ENCODE data around the gene COPS2. TPM values are rescaled to one million over a fixed set of nuclear protein-coding genes. Genes with fewer than 3 reads are reported as not detected.

COPS2 gene
- total and polyA plus RNA-seq, 2 donors (not counting 1 experiment from before 2014, with no cell fraction given): 13.8 to 47.8 TPM

- no peaks in the 10 kb centered on the region for H3K9me3 Mint-ChIP-seq (ENCODE audit: insufficient read depth)
Observed at GRCh38 chr15:49174902-49175301, 19.5 kb upstream of the COPS2 start.

DNA sequence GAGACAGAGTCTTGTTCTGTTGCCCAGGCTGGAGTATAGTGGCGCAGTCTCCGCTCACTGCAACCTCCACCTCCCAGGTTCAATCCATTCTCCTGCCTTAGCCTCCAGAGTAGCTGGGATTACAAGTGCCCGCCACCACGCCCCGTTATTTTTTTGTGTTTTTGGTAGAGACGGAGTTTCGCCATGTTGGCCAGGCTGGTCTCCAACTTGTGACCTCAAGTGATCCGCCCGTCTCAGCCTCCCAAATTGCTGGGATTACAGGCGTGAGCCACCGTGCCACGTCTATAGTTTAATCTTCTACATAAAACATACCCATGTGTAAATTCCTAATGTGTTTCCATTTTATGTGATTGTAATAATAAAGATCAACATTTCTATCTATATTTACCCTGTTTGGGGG, 16.4 kb upstream of the COPS2 start:
- no peak overlapping the region for H3K4me3 ChIP-seq (ENCODE audit: control extremely low read depth in 1 of 5, extremely low read depth in 1 of 5, insufficient read depth in 1 of 5, low read depth in 2 of 5, low read length in 4 of 5)
- WGBS (ENCODE audit: insufficient coverage): 92% methylated on average over 4 of the region's 12 CpGs
- ChIA-PET POLR2A (no interaction called here), CTCF (no interaction called here)
- no peak for DNase-seq
- peaks cover 34% of the 10 kb centered on the region for H3K4me1 Mint-ChIP-seq
- no peak overlapping the region for H2AFZ ChIP-seq (ENCODE audit: insufficient read depth, low read depth, low read length, poor library complexity, severe bottlenecking)
- H4K20me1 ChIP-seq (ENCODE audit: control insufficient read depth, insufficient read depth, low read length, poor library complexity, severe bottlenecking): no peaks in the 10 kb centered on the region
- H3K36me3 ChIP-seq (replicated peaks in 1 of 2; ENCODE audit: control extremely low read depth in 1 of 2, control insufficient read depth in 1 of 2, extremely low read depth in 1 of 2, insufficient read depth in 2 of 2, low read length in 1 of 2): no peaks in the 10 kb centered on the region
- no peaks in the 10 kb centered on the region for H3K27me3 Mint-ChIP-seq
- intact Hi-C loops (cut with micrococcal nuclease): no loop called here
- TF ChIP-seq CTCF (IDR thresholded peaks at IDR 0.05): no peak
- no peak for TF ChIP-seq EZH2 (IDR thresholded peaks at IDR 0.05; ENCODE audit: borderline replicate concordance, insufficient read depth, low read depth, low read length, poor library complexity, severe bottlenecking)
- H3K27ac ChIP-seq (ENCODE audit: low read length in 2 of 2): no peak overlapping the region
- no peak overlapping the region for H3K27ac Mint-ChIP-seq
- no peak overlapping the region for H3K4me3 Mint-ChIP-seq
- no peaks in the 10 kb centered on the region for H3K9me3 Mint-ChIP-seq (ENCODE audit: insufficient read depth)
- H3K4me2 ChIP-seq (replicated peaks; ENCODE audit: low read depth, low read length, poor library complexity, severe bottlenecking): no peak overlapping the region
- H3K27me3 ChIP-seq (replicated peaks in 1 of 4; ENCODE audit: control extremely low read depth in 1 of 4, control insufficient read depth in 3 of 4, insufficient read depth in 4 of 4, low read length in 3 of 4): no peaks in the 10 kb centered on the region
- no peak overlapping the region for H3K9ac ChIP-seq (ENCODE audit: low read length)
- no peak for ATAC-seq (ENCODE audit: low read depth)
- no peaks in the 10 kb centered on the region for H3K9me3 ChIP-seq (ENCODE audit: control extremely low read depth in 1 of 3, control insufficient read depth in 2 of 3, insufficient read depth in 1 of 3, low read length in 2 of 3)
- peaks cover 32% of the 10 kb centered on the region for H3K79me2 ChIP-seq (ENCODE audit: control insufficient read depth, insufficient read depth, low read length)
- peaks cover 9 to 10% of the 10 kb centered on the region in 2 donors for H3K4me1 ChIP-seq (ENCODE audit: control insufficient read depth in 2 of 2, insufficient read depth in 2 of 2, low read length in 2 of 2)

More at GRCh38 chr15:49174902-49175301, 19.5 kb upstream of the COPS2 start:
- ChIA-PET POLR2A (no interaction called here), CTCF (no interaction called here)
- intact Hi-C loops (cut with micrococcal nuclease): no loop called here
- Mint-ChIP-seq H3K27ac (no peak overlapping the region), H3K4me1 (peaks cover 29% of the 10 kb centered on the region), H3K4me3 (no peak overlapping the region), H3K27me3 (no peaks in the 10 kb centered on the region)
- H3K4me3 ChIP-seq (ENCODE audit: control extremely low read depth in 1 of 5, extremely low read depth in 1 of 5, insufficient read depth in 1 of 5, low read depth in 2 of 5, low read length in 4 of 5): no peak overlapping the region
- no peaks in the 10 kb centered on the region for H4K20me1 ChIP-seq (ENCODE audit: control insufficient read depth, insufficient read depth, low read length, poor library complexity, severe bottlenecking)
- no peaks in the 10 kb centered on the region for H3K36me3 ChIP-seq (replicated peaks in 1 of 2; ENCODE audit: control extremely low read depth in 1 of 2, control insufficient read depth in 1 of 2, extremely low read depth in 1 of 2, insufficient read depth in 2 of 2, low read length in 1 of 2)
- no peak for TF ChIP-seq EZH2 (IDR thresholded peaks at IDR 0.05; ENCODE audit: borderline replicate concordance, insufficient read depth, low read depth, low read length, poor library complexity, severe bottlenecking)
- TF ChIP-seq CTCF (IDR thresholded peaks at IDR 0.05): no peak
- no peak overlapping the region for H3K9ac ChIP-seq (ENCODE audit: low read length)
- peaks cover 9 to 10% of the 10 kb centered on the region in 2 donors for H3K4me1 ChIP-seq (ENCODE audit: control insufficient read depth in 2 of 2, insufficient read depth in 2 of 2, low read length in 2 of 2)
- ATAC-seq (ENCODE audit: low read depth): no peak
- H3K27ac ChIP-seq (ENCODE audit: low read length in 2 of 2): no peak overlapping the region
- WGBS (ENCODE audit: insufficient coverage): 100% methylated on average over 2 of the region's 3 CpGs
- H2AFZ ChIP-seq (ENCODE audit: insufficient read depth, low read depth, low read length, poor library complexity, severe bottlenecking): no peak overlapping the region
- no peaks in the 10 kb centered on the region for H3K9me3 ChIP-seq (ENCODE audit: control extremely low read depth in 1 of 3, control insufficient read depth in 2 of 3, insufficient read depth in 1 of 3, low read length in 2 of 3)
- no peaks in the 10 kb centered on the region for H3K27me3 ChIP-seq (replicated peaks in 1 of 4; ENCODE audit: control extremely low read depth in 1 of 4, control insufficient read depth in 3 of 4, insufficient read depth in 4 of 4, low read length in 3 of 4)
- H3K79me2 ChIP-seq (ENCODE audit: control insufficient read depth, insufficient read depth, low read length): peaks cover 36% of the 10 kb centered on the region
- no peak for DNase-seq
- no peak overlapping the region for H3K4me2 ChIP-seq (replicated peaks; ENCODE audit: low read depth, low read length, poor library complexity, severe bottlenecking)

Data from B cell (primary cell).